Right atrium auricular region (tissue), 2 donors: ENCODE data around the gene ANKRD33. TPM values are rescaled to one million over a fixed set of nuclear protein-coding genes. Genes with fewer than 3 reads are reported as not detected.

Experiments
- DNase-seq: peaks from one replicate; pipeline ENCODE4 v3.0.0-alpha.2; 2019; ENCODE audit warnings: low spot score
- H3K27ac ChIP-seq, 2 donors: fragments of 200-600 bp; sonication (generic); 1 replicate in 1 of 2; 2 replicates in 1 of 2; pipeline ENCODE4 v1.5.1; 2016 to 2019
- H3K27me3 ChIP-seq, 2 donors: fragments of 200-600 bp; sonication (generic); one replicate each; pipeline versions ENCODE4 v1.5.1 to v1.6.0; 2017 to 2019
- H3K36me3 ChIP-seq: fragments of 200-600 bp; sonication (generic); one replicate; pipeline ENCODE4 v1.5.1; 2016
- H3K4me1 ChIP-seq, 2 donors: fragments of 200-600 bp; sonication (generic); one replicate each; pipeline versions ENCODE4 v1.5.1 to v1.6.0; 2017 to 2019
- H3K4me3 ChIP-seq, 2 donors: fragments of 200-600 bp; sonication (generic); 1 replicate in 1 of 2; 2 replicates in 1 of 2; pipeline ENCODE4 v1.5.1; 2017 to 2019; ENCODE audit warnings: mild to moderate bottlenecking in 1 of 2, moderate library complexity in 1 of 2
- H3K9me3 ChIP-seq, 2 donors: fragments of 200-600 bp; sonication (generic); one replicate each; pipeline ENCODE4 v1.5.1; 2019
- total RNA-seq, 2 donors: library from RNA; depleted of rRNA; stranded (reverse); fragments of >200 nt; gene quantifications; one replicate each; pipeline ENCODE4 v1.1.0, GENCODE V29; 2016
- TF ChIP-seq, protein P1 (sequence below), 2 donors: fragments of 200-600 bp; sonication (generic); IDR thresholded peaks; one replicate each; pipeline ENCODE4 v1.5.1; 2019; ENCODE audit warnings: antibody characterized with exemption in 2 of 2

ANKRD33 gene
- total RNA-seq, 2 donors from 2014 or later: not detected

DNA sequence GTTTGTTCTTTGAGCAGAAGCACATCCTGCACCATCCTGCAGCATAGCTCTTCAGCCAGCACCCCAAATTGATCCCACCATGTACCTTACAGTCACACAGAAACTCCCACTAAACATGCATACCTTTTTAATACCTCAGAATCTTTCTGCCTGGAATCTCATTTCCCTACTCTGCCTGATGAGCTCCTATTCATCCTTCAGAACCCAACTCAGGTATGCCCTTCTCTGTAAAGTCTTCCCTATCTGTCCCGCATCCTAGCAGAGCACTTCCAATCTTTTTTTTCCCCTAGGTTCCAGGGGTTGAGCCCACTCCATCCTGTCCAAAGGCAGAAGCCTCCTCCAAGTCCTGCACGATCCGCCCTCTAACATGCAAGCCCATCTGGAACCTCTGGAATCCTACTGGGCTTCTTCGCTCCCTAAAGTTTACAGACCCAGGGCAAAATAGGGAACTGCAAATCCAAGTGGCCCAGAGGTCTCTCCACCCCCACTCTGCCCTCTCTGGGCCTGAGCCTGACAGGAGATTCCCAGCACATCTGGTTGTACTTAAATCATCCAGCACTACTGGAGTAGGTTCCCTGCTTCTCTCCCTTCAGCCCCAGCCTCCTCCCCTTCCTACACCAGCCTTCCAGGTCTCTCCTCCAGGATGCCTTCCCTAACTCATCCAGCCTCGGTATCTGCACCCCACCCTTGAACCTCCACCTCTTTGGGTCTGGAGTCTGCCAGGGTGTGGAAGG is 35.3 kb upstream of the ANKRD33 start:
- Histone ChIP-seq H3K9me3 (no peaks in the 10 kb centered on the region), H3K4me3 (no peak overlapping the region), H3K27me3 (peaks cover 6 to 8% of the 10 kb centered on the region in 2 donors), H3K27ac (no peak overlapping the region), H3K4me1 (peaks cover 0 to 38% of the 10 kb centered on the region in 2 donors), H3K36me3 (no peaks in the 10 kb centered on the region)
- DNase-seq: no peak
- TF ChIP-seq, protein P1, sequence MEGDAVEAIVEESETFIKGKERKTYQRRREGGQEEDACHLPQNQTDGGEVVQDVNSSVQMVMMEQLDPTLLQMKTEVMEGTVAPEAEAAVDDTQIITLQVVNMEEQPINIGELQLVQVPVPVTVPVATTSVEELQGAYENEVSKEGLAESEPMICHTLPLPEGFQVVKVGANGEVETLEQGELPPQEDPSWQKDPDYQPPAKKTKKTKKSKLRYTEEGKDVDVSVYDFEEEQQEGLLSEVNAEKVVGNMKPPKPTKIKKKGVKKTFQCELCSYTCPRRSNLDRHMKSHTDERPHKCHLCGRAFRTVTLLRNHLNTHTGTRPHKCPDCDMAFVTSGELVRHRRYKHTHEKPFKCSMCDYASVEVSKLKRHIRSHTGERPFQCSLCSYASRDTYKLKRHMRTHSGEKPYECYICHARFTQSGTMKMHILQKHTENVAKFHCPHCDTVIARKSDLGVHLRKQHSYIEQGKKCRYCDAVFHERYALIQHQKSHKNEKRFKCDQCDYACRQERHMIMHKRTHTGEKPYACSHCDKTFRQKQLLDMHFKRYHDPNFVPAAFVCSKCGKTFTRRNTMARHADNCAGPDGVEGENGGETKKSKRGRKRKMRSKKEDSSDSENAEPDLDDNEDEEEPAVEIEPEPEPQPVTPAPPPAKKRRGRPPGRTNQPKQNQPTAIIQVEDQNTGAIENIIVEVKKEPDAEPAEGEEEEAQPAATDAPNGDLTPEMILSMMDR (IDR thresholded peaks at IDR 0.05): no peak

DNA sequence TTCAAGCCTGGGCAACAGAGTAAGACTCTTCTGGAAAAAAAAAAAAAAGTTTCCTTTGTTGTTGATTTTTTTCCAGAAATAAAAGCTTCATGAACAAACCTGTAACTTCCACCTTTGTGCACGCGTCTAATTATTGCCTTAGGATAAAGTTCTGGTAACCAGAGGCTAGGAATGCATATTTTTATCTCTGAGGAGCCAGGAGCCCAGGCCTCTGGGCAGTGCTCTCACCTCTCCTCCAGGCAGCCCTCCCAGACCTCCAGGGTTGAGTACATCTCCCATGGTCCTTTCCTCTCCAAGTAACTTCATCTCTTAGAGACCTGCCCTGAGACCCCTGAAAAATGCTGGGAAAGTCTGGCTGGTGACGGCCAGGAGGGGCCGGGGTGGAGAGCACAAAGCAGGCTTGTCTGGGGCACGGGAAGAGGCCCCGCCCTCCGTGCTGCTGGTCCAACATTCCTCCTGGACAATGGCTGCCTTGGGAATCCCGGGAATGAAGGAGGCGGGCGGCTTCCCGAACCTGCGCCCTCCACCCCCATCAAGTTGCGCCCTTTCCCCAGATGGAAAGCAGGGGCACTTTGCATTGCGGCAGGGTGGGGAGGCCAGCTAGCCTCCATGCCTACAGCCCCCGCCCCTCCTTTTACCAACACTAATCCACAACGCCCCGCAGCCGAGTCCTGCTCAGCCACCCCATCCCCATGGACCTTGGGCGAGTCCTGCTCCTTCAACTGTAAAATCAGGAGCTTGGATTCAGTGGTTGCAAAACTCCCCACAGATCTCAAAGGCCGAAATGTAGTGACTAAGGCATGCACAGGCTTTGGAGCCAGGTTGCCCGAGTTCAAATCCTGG is 32.1 kb upstream of the ANKRD33 start:
- no peak overlapping the region for H3K27ac ChIP-seq
- TF ChIP-seq, protein P1 (IDR thresholded peaks at IDR 0.05): no peak
- H3K36me3 ChIP-seq: no peaks in the 10 kb centered on the region
- no peaks in the 10 kb centered on the region for H3K27me3 ChIP-seq
- DNase-seq: no peak
- H3K9me3 ChIP-seq: no peaks in the 10 kb centered on the region
- peak overlapping the region in 1 of 2 donors; percentile 37 for H3K4me3 ChIP-seq
- H3K4me1 ChIP-seq: peaks cover 0 to 21% of the 10 kb centered on the region in 2 donors

DNA sequence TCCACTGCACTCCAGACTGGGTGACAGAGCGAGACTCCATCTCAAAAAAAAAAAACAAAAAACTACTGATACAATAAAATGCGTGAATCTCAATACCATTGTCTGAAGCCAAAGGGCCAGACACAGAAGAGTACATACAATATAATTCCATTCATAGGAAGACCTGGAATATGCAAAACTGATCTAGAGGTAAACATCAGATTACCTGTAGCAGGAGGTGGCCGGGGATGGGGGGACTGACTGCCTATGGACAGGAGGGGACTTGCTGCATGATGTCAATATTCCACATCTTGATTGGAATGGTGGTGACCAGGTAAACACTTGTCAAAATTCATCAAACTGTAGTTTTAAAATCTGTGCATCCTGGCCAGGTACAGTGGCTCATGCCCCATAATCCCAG is 26.9 kb upstream of the ANKRD33 start:
- Histone ChIP-seq H3K27me3 (peaks cover 0 to 2% of the 10 kb centered on the region in 2 donors), H3K36me3 (no peaks in the 10 kb centered on the region), H3K4me3 (no peak overlapping the region), H3K9me3 (no peaks in the 10 kb centered on the region), H3K27ac (no peak overlapping the region), H3K4me1 (peaks cover 0 to 19% of the 10 kb centered on the region in 2 donors)
- TF ChIP-seq, protein P1 (IDR thresholded peaks at IDR 0.05): no peak
- no peak for DNase-seq

DNA sequence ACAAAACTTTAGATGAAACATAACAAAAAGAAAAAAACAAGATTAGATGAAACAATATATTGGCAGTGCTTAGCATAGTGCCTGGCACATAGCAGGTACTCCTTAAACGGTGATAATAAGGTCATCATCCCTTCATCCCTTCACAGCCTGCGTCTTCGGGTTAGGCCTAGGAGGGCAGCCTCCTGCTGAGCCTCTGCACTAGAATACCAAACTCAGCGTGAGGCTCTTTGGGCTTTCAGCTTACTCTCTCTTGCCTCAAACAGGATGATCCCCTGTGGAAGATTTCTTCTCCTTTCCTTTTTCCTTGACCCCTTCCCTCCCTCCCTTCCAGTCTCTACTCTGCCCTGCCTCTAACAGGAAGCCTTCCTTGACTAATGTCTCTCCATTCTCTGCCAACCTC is 25.0 kb upstream of the ANKRD33 start:
- no peak for DNase-seq
- TF ChIP-seq, protein P1 (IDR thresholded peaks at IDR 0.05): no peak
- H3K4me1 ChIP-seq: peaks cover 0 to 14% of the 10 kb centered on the region in 2 donors

DNA sequence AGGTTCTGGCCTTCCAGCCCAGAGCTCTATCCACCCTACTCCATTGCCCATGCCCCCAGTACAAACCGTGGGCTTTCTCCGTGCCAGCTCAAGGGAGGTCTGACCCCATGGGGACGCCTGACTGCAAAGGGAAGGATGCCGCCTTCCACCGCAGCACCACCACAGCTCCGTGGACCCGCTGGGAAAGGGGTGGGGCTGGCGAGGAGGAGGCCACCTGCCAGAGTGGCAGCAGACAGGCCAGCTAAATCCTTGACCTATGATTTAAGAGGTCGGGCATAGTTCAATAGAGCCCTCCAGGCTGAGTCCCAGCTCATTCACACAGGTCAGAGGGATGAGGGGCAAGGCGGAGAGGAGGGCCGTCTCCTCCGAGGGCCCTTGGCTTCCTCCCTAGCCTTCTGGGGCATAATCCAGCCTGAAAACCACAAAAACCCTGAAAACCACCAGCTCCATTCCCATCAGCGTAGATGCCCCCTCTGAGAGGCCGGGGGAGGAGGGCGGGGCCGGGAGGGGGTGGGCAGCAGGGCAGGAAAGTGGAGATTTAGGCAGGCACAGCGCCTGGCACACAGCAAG is 24.5 kb upstream of the ANKRD33 start:
- peaks cover 0 to 2% of the 10 kb centered on the region in 2 donors for H3K27me3 ChIP-seq

More for the DNA sequence above, 25.0 kb upstream of the ANKRD33 start:
- Histone ChIP-seq H3K27me3 (peaks cover 0 to 2% of the 10 kb centered on the region in 2 donors), H3K27ac (no peak overlapping the region), H3K9me3 (no peaks in the 10 kb centered on the region), H3K36me3 (no peaks in the 10 kb centered on the region), H3K4me3 (no peak overlapping the region)

More for the DNA sequence above, 24.5 kb upstream of the ANKRD33 start:
- DNase-seq: no peak
- H3K9me3 ChIP-seq: no peaks in the 10 kb centered on the region
- H3K4me1 ChIP-seq: peaks cover 0 to 15% of the 10 kb centered on the region in 2 donors
- H3K27ac ChIP-seq: no peak overlapping the region
- H3K4me3 ChIP-seq: peak overlapping the region in 1 of 2 donors; percentile 43
- TF ChIP-seq, protein P1 (IDR thresholded peaks at IDR 0.05): no peak
- no peaks in the 10 kb centered on the region for H3K36me3 ChIP-seq
